HL-60/S4 treated with phorbol 12-myristate 13-acetate at 8.2 ng/mL for 4 days and 3 days (cell line): ENCODE measurements around the gene B3GNT3.
"Not testable (repeated sequence)": the region's sequence is repeated elsewhere in the genome, so short reads cannot be mapped to it uniquely, and the experiment has no call there.

Experiments used
- in situ Hi-C: fragments of 300-500 bp; cut with MboI; formaldehyde crosslinking; loops from 2 replicates; pipeline ENCODE4 v1.15.0; 2022; ENCODE audit warnings: low sequenced_read_pairs

The B3GNT3 gene

DNA sequence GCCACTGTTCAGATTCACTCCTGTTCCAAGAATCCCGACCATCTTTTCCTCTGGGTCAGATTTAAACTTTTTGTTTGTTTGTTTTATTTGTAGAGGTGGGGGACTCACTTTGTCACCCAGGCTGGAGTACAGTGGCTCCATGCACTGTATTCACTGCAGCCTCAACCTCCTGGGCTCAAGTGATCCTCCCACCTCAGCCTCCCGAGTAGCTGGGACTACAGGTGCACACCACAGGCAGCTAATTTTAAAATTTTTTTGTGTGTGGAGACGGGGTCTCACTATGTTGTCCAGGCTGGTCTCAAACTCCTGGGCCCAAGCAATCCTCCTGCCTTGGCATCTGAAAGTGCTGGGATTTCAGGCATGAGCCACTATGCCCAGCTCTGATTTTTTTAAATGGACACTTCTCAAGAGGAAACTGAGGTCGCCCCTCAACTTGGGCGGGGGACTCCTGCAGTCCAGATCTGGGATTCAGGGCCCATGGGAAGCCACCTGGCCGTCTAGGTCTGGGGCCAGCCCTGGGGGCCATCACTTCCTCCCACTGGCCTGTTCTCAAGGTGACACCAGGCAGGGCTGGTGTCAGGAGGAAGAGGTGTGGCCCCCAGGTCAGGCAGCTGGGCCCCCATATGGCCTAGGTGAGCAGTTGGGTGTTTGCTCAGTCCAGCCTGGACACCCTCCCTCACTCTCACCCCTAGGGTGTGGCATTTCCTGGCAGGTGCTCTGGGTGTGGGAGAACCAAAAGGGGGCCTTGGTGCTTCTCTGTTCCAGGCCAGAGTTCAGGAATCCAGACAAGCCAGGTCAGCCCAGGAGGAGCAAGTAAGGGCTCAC, 1.3 kb downstream of the B3GNT3 start:
- in situ Hi-C loops, result no loop called here

- in situ Hi-C loops, result no loop called here
Observed at GRCh38 chr19:17796838-17797423, 2.0 kb downstream of the B3GNT3 start.

DNA sequence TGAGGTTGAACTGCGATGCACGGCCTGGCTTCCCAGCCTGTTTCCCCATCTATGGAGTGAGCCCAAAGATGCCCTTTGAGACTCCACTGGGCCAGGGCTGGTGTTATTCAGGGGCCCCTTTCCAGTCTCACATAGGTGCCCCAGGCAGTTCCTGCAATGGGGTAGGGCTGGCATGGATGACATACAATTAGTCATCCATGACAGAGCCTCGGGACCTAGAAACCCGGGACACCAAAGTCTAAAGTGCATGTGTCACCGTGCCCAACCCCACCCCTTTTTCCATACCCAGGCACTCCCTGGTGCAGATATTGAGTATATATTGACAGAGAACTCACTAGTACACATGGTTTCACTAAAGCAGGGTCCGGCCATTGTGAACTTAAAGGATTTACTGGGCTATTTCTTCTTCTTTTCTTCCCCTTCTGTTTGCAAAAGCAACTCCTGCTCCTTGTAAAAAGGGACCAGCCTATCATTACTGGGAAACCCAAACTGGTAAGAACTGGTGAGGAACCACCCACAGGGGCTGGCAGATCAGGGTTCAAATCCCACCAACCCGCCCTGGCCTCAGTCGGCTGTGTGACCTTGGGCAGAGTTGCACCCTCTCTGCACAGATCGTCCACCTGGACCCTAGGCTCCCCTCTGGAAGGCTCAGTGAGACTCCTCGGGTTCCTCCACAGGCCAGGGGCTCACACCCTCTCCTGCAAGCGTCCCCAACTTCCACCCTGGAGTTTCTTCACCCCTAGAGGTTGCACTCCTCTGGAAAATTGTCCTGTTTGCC, 2.7 kb downstream of the B3GNT3 start:
- in situ Hi-C loops, result no loop called here

DNA sequence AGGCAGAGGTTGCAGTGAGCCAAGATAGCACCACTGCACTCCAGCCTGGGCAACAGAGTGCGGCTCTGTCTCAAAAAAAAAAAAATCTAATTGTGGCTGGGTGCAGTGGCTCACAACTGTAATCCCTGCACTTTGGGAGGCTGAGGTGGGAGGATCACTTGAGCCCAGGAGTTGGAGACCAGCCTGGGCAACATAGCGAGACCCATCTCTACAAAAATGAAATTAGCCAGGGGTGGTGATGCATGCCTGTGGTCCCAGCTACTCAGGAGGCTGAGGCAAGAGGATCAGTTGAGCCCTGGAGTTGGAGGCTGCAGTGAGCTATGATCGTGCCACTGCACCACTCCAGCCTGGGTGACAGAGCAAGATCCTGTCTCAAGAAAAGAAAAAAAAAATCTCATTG, 3.7 kb downstream of the B3GNT3 start:
- in situ Hi-C loops, result not testable (repeated sequence)

DNA sequence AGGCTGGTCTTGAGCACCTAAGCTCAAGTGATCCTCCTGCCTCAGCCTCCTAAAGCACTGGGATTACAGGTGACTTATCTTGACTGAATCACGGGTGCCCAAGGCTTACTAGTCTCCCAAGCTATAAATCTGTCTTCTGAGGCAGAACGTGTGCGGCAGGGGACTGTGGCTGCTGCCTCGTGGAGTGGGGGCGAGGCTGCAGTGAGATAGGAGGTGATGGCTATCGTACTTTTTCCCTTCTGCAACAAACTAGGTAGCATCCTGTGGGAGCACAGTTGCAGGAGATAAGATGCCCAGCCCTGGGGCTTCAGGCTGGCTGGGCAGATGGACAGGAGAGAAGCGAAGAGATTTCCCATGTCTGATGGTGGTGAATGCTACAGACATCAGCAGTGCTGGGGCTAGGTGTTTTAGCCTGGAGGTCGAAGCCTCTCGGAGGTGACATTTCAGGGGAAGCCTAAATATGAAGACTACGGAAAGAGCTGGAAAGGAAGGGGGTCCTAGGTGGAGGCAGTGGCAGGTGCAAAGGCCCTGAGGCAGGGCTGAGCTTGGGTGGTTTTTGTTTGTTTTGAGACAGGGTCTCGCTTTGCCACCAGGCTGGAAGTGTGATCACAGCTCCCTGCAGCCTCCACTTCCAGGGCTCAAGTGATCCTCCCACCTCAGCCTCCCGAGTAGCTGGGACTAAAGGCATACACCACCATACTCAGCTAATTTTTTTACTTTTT, 7.4 kb downstream of the B3GNT3 start:
- in situ Hi-C loops, result no loop called here

DNA sequence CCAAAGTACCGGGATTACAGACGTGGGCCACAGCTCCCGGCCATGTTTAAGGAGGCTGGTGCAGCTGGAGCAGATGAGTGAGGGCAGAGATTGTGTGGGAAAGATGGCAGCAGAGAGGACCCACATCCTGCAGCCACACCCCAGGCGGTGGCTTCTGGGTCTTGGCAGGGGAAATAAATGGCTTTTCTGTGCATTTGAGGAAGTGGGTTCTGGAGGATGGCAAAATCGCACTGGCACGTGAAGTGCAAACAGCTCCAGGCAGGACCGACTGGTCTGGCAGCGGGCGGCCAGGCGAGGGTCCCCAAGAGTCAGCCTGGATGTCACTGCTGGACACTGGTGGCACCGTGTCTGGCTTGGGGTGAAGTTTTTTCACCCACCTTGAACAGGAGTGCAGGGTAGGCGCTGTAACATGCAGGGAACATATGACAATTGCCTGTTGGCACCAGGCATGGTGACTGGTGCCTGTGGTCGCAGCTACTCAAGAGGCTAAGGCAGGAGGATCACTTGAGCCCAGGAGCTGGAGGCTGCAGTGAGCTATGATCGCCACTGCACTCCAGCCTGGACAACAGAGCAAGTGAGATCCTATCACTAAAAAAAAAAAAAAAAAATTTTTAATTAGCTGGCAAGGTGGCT, 8.4 kb downstream of the B3GNT3 start:
- in situ Hi-C loops, result no loop called here

GRCh38 chr19:17805427-17805826, 10.5 kb downstream of the B3GNT3 start:
- in situ Hi-C loops, result no loop called here

GRCh38 chr19:17806945-17807344, 12.0 kb downstream of the B3GNT3 start:
- in situ Hi-C loops, result no loop called here

DNA sequence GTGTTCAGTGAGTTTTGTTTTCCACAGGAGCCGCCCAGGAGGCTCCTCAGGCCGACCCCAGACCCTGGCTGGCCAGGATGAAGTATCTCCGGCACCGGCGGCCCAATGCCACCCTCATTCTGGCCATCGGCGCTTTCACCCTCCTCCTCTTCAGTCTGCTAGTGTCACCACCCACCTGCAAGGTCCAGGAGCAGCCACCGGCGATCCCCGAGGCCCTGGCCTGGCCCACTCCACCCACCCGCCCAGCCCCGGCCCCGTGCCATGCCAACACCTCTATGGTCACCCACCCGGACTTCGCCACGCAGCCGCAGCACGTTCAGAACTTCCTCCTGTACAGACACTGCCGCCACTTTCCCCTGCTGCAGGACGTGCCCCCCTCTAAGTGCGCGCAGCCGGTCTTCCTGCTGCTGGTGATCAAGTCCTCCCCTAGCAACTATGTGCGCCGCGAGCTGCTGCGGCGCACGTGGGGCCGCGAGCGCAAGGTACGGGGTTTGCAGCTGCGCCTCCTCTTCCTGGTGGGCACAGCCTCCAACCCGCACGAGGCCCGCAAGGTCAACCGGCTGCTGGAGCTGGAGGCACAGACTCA, 12.9 kb downstream of the B3GNT3 start:
- in situ Hi-C loops, result no loop called here

- in situ Hi-C loops, result no loop called here
Observed at GRCh38 chr19:17811103-17811502, 16.2 kb downstream of the B3GNT3 start.

DNA sequence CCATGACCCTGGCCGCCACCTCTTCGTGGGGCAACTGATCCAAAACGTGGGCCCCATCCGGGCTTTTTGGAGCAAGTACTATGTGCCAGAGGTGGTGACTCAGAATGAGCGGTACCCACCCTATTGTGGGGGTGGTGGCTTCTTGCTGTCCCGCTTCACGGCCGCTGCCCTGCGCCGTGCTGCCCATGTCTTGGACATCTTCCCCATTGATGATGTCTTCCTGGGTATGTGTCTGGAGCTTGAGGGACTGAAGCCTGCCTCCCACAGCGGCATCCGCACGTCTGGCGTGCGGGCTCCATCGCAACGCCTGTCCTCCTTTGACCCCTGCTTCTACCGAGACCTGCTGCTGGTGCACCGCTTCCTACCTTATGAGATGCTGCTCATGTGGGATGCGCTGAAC, 16.7 kb downstream of the B3GNT3 start:
- in situ Hi-C loops, result no loop called here

GRCh38 chr19:17812099-17812498, 17.2 kb downstream of the B3GNT3 start:
- in situ Hi-C loops, result no loop called here

DNA sequence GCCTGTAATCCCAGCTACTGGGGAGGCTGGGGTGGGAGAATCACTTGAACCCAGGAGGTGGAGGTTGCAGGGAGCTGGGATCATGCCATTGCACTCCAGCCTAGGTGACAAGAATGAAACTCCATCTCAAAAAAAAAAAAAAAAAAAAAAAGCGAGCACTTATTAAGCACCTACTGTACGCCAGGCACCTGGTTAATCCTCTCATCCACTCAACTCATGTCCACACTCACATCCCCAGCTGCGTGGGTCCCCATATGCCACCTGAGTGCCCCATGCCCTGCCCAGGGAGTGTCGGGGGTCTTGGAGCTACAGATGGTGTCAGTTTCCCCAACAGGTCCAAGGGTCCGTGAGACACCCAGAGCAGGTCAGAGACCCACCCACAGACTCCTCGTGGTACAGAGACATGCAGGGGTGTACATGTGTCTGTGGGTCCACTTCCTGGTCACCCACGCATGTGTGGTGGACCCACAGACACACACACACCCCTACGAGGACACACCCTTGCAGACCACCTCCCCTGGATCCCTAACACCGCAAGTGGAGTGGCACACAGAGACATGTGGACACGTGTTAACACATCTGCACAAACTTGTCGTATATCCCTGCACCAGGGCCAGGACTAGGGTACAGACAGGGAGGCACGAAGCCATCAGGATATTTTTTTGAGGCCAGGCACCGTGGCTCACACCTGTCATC, 22.9 kb downstream of the B3GNT3 start:
- in situ Hi-C loops, result no loop called here

DNA sequence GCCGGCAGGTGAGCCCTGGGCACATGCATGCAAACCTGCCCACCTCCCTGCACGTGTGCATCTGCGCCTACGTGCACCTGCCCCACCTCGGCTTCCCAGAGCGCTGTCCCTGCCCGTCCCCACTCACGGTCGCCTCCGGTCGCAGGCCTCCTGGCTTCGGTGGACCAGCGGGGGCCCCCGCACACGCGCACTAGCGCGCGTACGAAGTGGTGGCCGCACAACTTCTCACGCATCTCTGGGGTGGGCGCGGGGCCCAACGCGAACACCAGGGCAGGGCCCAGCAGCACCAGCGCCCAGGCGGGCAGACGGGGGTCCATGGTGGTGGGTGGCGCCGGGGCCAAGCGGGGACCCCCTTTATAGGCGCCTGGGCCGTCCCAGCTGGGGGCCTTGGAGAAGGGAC, 26.3 kb downstream of the B3GNT3 start, which contains the start of gene INSL3:
TSS of gene INSL3 (minus strand) at position 330 of the 400 bp plus-strand sequence. CDS start at position 317, 13 bp downstream.
- in situ Hi-C loops, result no loop called here

GRCh38 chr19:17824339-17824738, 29.4 kb downstream of the B3GNT3 start:
- in situ Hi-C loops, result no loop called here

DNA sequence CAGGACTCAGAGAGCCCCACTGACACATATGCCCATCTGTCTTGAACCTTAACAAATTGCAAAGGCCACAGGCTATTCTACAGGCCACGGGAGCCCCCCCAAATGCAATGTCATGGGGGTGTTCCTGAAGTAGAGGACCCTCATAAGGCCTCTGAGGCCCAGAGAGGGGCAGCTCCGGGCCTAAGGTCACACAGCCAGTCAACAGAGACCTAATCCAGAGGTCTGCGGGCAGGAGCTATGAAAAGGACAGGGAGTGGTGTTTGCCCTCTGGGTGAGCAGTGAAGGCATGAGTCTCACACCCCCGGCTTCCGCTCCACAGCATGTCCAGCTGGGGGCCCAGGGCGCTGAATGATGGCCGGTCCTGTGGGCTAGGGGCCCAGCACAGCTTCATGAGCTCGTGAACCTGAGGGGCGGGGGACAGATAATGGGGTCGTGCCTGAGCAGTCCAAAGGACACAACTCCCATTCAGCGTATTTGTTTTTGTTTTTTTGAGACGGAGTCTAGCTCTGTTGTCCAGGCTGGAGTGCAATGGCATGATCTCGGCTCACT, 31.6 kb downstream of the B3GNT3 start:
- in situ Hi-C loops, result no loop called here

DNA sequence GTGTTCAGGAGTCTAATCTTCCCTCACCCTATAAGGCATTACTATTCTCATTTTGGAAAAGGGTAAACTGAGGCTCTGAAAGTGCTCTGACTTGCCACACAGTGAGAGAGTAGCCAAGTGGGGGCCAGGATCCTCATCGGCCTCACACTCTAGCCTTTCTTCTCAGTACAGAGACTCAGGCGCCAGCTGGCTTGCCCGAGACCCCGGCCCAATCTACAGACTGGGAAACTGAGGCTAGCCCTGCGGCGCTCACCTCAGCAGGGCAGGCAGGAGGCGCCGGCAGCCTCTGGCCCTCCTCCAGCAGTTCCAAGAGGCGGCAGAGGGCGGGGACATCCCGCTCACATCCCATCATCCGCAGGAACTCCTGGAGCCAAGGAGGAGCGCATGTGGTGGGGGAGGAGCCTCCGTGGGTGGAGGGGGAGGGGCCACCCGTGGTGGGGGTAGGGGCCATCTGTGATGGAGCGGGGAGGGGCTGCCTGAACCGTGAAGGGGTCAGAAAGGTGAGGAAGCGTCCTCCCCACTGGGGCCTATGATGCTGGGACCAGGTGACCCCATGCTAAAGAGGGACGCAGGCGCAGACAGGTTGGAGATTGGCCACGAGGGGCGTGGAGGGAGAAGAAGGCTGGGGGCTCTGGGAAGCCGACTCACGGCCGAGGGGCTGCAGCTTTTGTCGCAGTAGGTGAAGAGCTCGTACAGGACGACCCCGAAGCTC, 35.1 kb downstream of the B3GNT3 start:
- in situ Hi-C loops, result no loop called here

DNA sequence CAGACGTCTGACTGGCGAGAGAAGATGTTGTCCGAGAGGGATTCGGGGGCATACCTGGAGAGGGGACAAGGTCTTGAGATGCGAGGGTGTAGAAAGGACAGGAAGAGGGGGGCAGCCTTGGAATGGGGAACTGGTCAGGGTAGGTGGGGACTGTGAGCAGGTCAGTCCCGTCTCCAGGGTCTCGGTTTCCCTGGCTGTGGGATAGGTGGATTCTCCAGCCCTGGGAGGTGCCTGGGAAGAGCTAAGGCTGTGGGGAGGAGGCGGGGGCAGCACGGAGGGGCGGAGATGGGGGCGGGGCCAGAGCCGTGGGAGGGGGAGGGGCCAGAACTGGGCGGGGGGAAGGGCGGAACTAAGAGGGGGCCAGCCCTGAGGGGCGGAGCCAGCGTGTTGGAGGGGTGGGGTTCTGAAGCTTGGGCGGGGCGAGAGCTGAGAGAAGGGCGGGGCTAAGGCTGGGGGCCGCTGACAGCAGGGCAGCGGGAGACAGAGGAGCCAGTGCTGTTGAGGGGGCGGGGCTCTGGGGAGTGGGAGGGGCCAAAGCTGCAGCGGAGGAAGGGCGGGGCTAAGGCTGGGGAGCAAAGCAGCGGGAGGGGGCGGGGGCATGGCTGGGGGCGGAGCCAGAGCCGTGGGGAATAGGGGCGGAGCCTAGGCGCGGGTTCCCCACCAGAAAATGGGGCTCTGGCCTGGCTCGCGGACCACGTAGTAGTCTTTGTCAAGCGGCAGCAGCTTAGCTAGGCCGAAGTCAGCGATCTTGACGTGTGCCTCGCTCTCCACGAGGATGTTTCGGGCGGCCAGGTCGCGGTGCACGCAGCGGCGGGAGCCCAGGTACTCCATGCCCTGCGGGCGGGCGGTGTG, 35.9 kb downstream of the B3GNT3 start:
- in situ Hi-C loops, result no loop called here
